ENCODE results near the gene IGSF21. TPM values are rescaled to one million over a fixed set of nuclear protein-coding genes. Genes with fewer than 3 reads are reported as not detected.

The IGSF21 gene
- total and polyA plus RNA-seq, 2 of the 8 experiments (the other 6 are each of a cell fraction or from before 2014, with no cell fraction given) = 22.5 to 28.5 TPM

GRCh38 chr1:18192974-18193373 lies 85.4 kb downstream of the IGSF21 start:
- no peak for FAIRE-seq
- WGBS, 2 experiments (ENCODE audit: extremely low coverage in 1 of 2, insufficient coverage in 1 of 2, insufficient read length in 1 of 2, insufficient replicate concordance in 2 of 2, low coverage in 1 of 2, low lambda C conversion rate in 2 of 2, missing lambda C conversion rate in 1 of 2) = 60% methylated on average over 2 of the region's 2 CpGs; no CpG with 5 or more reads in 1 of the 2 experiments
- CTCF ChIA-PET (ENCODE audit: partially characterized antibody) = no interaction called here

More at GRCh38 chr1:18192974-18193373, 85.4 kb downstream of the IGSF21 start:
- H3K56ac ChIP-seq (replicated peaks; ENCODE audit: insufficient read length, low read depth, low read length) = no peak overlapping the region
- H3K79me1 ChIP-seq (ENCODE audit: low read depth, low read length) = peaks cover 3% of the 10 kb centered on the region; the same call in 1 of the 2 replicates
- no peak overlapping the region for H3K27ac ChIP-seq (ENCODE audit: low read depth, low read length)
- no peak overlapping the region for H2BK20ac ChIP-seq (ENCODE audit: low read length)
- POLR2A ChIA-PET (ENCODE audit: partially characterized antibody) = no interaction called here
- H2AFZ ChIP-seq (ENCODE audit: low read length) = no peak overlapping the region
- no peaks in the 10 kb centered on the region for H3K36me3 ChIP-seq (ENCODE audit: control insufficient read depth in 2 of 4, insufficient read depth in 4 of 4, low read length in 3 of 4)
- H3K27me3 ChIP-seq (replicated peaks in 1 of 4; ENCODE audit: control insufficient read depth in 3 of 4, extremely low read depth in 1 of 4, insufficient read depth in 3 of 4, low read length in 3 of 4) = no peaks in the 10 kb centered on the region
- peak overlapping the region; percentile 82; the same call in 1 of the 2 replicates for H2BK5ac ChIP-seq (ENCODE audit: low read depth, low read length)
- H3K4me3 ChIP-seq (ENCODE audit: extremely low read depth in 1 of 4, insufficient read depth in 2 of 4, low read depth in 3 of 4, low read length in 4 of 4) = no peak overlapping the region
- peaks cover 0 to 8% (median 2%) of the 10 kb centered on the region in 4 experiments; a peak in 5 of 7 replicates for H3K4me1 ChIP-seq (replicated peaks in 1 of 4; ENCODE audit: control insufficient read depth in 3 of 4, insufficient read depth in 4 of 4, low read length in 3 of 4)
- H4K91ac ChIP-seq (replicated peaks; ENCODE audit: insufficient read length, low read length) = peak overlapping the region; percentile 69
- no peak overlapping the region for H3K4me2 ChIP-seq (ENCODE audit: insufficient read depth in 1 of 2, low read depth in 2 of 2, low read length in 2 of 2)
- no peaks in the 10 kb centered on the region for H4K20me1 ChIP-seq (replicated peaks in 1 of 2; ENCODE audit: control insufficient read depth in 1 of 2, insufficient read depth in 2 of 2, low read length in 2 of 2)
- H3K23ac ChIP-seq (ENCODE audit: insufficient read length) = no peak overlapping the region
- 0 out of 4 replicates have a peak, but pooled peaks cover 0 to 3% of the 10 kb centered on the region in 2 experiments for H3K9me3 ChIP-seq (ENCODE audit: insufficient read depth in 2 of 2, low read depth in 1 of 2, low read length in 1 of 2)
- no peaks in the 10 kb centered on the region for H3K23me2 ChIP-seq (ENCODE audit: low read depth, low read length)
- H3K18ac ChIP-seq (ENCODE audit: extremely low read depth, low read length) = peak overlapping the region; percentile 25; the same call in 1 of the 2 replicates
- DNase-seq (ENCODE audit: low read depth in 1 of 2, low spot score in 2 of 2) = no peak
- H4K5ac ChIP-seq (ENCODE audit: insufficient read length, low read depth, low read length) = no peak overlapping the region
- H4K8ac ChIP-seq (ENCODE audit: extremely low read depth, insufficient read depth, low read length) = no peak overlapping the region
- TF ChIP-seq TAF7 (optimal IDR thresholded peaks at IDR 0.05; ENCODE audit: borderline replicate concordance, low read depth, low read length) (no peak), CEBPB (IDR thresholded peaks at IDR 0.05; ENCODE audit: low read depth, low read length) (no peak), RFX5 (IDR thresholded peaks at IDR 0.05; ENCODE audit: borderline replicate concordance, low read depth, low read length) (no peak), SIRT6 (IDR thresholded peaks at IDR 0.05; ENCODE audit: low read length) (no peak), POU5F1 (IDR thresholded peaks at IDR 0.05; ENCODE audit: low read depth, low read length) (no peak), MAFK (IDR thresholded peaks at IDR 0.05; ENCODE audit: low read depth, low read length) (no peak), TEAD4 (IDR thresholded peaks at IDR 0.05; ENCODE audit: low read depth, low read length) (no peak), TAF1 (IDR thresholded peaks at IDR 0.05; ENCODE audit: low read depth, low read length) (no peak), RXRA (IDR thresholded peaks at IDR 0.05; ENCODE audit: insufficient read depth, low read depth, low read length) (no peak), SP1 (IDR thresholded peaks at IDR 0.05; ENCODE audit: low read depth, low read length) (no peak)
- TF ChIP-seq, protein P1, sequence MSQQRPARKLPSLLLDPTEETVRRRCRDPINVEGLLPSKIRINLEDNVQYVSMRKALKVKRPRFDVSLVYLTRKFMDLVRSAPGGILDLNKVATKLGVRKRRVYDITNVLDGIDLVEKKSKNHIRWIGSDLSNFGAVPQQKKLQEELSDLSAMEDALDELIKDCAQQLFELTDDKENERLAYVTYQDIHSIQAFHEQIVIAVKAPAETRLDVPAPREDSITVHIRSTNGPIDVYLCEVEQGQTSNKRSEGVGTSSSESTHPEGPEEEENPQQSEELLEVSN (IDR thresholded peaks at IDR 0.05) = no peak
- no peak overlapping the region for H2BK15ac ChIP-seq (ENCODE audit: low read length)
- H3K4ac ChIP-seq (replicated peaks; ENCODE audit: insufficient read length, low read depth, low read length) = no peak overlapping the region
- H2AK5ac ChIP-seq (ENCODE audit: low read depth, low read length) = no peak overlapping the region
- no peak overlapping the region for H2BK120ac ChIP-seq (replicated peaks; ENCODE audit: low read depth, low read length)
- no peaks in the 10 kb centered on the region for H3K79me2 ChIP-seq (ENCODE audit: control insufficient read depth in 1 of 2, insufficient read depth in 2 of 2, low read length in 2 of 2)
- H2BK12ac ChIP-seq (ENCODE audit: low read depth, low read length) = no peak overlapping the region
- H3K14ac ChIP-seq (ENCODE audit: insufficient read length) = no peak overlapping the region
- H3K9ac ChIP-seq (replicated peaks in 1 of 4; ENCODE audit: extremely low read depth in 1 of 4, low read depth in 3 of 4, low read length in 3 of 4) = no peak overlapping the region; a peak in 1 of 7 replicates
